CD4-positive, alpha-beta T cell treated with Interleukin-1 beta for 1 hour (primary cell): ENCODE data around the gene ABCA1.
"Not testable (repeated sequence)": the region's sequence is repeated elsewhere in the genome, so short reads cannot be mapped to it uniquely, and the experiment has no call there.

Experiments
- DNase-seq, 2 donors: peaks; one replicate each; pipeline ENCODE4 v3.0.0-alpha.2; 2020 to 2022

Gene ABCA1, protein sequence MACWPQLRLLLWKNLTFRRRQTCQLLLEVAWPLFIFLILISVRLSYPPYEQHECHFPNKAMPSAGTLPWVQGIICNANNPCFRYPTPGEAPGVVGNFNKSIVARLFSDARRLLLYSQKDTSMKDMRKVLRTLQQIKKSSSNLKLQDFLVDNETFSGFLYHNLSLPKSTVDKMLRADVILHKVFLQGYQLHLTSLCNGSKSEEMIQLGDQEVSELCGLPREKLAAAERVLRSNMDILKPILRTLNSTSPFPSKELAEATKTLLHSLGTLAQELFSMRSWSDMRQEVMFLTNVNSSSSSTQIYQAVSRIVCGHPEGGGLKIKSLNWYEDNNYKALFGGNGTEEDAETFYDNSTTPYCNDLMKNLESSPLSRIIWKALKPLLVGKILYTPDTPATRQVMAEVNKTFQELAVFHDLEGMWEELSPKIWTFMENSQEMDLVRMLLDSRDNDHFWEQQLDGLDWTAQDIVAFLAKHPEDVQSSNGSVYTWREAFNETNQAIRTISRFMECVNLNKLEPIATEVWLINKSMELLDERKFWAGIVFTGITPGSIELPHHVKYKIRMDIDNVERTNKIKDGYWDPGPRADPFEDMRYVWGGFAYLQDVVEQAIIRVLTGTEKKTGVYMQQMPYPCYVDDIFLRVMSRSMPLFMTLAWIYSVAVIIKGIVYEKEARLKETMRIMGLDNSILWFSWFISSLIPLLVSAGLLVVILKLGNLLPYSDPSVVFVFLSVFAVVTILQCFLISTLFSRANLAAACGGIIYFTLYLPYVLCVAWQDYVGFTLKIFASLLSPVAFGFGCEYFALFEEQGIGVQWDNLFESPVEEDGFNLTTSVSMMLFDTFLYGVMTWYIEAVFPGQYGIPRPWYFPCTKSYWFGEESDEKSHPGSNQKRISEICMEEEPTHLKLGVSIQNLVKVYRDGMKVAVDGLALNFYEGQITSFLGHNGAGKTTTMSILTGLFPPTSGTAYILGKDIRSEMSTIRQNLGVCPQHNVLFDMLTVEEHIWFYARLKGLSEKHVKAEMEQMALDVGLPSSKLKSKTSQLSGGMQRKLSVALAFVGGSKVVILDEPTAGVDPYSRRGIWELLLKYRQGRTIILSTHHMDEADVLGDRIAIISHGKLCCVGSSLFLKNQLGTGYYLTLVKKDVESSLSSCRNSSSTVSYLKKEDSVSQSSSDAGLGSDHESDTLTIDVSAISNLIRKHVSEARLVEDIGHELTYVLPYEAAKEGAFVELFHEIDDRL (N-terminal part only)

DNA sequence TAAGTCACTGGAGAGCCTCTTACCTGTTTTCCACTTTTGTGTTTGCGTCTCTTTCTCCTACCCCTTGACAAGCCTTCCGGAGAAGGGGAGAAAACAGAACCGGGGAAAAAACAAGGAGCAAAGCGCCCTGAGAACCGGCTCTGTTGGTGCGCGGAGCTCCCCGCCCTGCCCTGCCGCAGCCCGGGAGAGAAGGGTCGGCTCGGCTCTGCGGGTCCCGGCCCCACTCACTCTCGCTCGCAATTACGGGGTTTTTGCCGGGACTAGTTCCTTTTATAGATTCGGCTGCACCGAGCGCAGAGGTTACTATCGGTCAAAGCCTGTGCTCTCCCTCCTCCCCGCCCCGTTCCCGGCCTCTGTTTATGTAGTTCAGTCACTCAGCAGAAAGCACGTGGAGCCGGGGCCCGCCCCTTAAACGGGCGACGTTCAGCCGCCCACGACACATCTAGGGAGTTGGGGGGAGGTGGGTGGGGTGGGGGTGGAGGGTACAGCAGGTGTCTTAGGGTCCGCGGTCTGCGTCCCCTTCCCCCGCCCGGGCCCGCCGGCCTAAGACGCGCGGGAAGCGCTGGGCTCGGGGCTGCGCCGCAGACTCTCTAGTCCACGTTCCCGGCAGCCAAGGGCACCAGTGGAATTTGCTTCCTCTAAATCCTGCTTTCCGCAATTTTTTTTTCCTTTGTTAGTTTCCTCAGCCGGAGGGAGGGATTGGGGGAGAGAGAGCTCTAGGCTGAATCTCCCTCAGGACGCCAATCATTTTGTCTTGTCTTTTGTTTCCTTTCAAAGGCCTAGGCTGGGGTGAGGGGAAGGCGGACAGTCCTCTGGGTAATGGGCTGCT, at the start of gene ABCA1:
Gene ABCA1, minus strand, starts transcription at position 244 of the 829 bp plus-strand sequence. CDS start 24,476 bp downstream, outside the sequence.
- peak; percentile 70 to 89 for DNase-seq

DNA sequence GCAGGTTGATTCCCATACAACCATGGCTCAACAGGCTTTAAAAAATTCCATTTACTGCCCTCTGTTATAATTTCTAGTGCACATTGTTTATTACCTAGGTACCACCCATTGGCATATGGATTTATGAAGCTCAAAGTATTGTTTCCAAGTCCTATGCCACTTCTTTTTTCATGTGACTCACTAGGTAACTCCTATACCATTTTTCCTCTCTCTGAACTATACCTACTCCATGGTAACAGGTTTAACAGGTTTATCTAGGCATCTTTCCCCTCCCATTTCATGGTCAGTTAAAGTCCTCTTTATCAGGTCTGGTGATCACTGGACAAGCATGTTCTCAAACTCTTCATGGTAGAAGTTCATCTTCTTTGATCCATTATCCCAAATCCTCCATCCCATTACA, 49.6 kb upstream of the ABCA1 start:
- DNase-seq: no peak

DNA sequence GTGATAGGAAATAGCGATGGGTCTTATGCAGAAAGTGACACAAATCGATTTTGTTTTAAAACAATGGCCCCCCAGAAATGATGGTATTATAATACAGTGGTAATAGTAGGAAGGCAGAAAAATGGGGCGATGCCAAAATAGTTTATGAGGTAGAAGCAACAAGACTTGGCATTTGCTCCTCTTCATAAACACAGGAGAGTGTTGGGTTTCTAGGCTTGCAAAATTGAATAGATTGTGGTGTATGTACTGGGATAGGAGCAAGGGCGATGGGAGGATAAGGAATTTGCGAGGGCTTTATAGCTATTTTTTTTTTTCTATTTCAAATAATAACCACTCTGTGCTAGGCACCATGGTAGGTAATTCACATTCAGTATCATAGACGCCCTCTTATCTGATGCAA, 49.2 kb upstream of the ABCA1 start:
- no peak for DNase-seq

DNA sequence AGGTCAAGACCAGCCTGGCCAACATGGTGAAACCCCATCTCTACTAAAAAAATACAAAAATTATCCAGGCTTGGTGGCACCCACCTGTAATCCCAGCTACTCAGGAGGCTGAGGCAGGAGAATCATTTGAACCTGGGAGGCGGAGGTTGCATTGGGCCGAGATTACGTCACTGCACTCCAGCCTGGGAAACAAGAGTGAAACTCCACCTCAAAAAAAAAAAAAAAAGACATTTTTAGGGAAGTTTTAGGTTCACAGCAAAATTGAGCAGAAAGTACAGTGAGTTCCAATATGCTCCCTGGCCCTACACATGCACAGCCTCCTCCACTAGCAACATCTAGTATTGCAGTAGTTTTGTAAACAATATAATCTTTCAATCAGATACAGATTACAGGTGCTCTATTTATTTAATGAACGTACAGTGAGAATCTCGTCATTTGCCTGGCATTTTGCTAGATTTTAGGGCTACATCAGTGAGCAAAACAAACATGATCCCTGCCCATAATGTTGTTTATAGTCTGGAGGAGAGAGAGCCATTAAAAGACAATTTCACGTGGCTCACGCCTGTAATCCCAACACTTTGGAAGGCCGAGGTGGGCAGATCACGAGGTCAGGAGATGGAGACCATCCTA, 48.1 kb upstream of the ABCA1 start:
- not testable (repeated sequence) for DNase-seq

DNA sequence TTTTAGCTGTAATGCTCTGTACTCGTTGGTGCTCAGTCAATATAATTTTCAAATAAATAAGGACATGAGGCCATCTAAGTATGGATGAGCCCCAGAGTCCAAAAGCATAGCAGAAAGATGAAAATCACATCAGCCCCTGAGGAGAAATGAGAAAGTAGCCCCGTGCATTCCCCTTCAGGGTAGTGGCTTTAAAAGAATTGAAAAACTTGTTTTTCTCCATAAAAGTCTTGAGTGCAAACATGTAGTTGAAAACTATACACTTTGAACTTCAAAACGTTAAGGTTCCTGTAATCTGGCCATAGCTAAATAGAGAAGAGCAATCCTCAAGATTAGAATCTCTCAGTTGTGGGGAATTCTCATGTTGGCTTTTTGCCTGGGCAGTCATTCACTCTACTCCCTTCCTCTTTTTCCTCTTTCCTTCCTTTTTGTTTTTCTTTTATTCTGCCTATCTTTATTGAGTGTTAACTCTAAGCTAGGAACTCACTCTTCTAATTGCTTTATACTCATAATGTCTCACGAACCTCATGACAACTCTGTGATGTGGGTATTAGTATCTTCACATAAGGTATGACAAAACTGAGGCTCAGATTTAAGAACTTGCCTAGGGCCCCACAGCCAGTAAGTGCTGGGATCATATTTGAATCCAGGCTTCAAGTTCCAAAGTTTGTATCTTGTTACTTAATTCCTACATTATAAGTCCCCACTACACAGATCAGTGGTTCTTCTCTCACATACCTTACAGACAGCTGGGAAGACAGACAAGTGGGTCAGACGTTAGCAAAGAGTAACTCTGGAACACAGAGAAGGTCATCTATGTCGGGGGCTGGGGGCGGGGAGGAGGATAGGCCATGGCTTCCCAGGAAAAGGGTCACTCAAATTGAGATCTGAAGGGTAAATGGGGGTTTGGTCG, 46.4 kb upstream of the ABCA1 start:
- DNase-seq: no peak

DNA sequence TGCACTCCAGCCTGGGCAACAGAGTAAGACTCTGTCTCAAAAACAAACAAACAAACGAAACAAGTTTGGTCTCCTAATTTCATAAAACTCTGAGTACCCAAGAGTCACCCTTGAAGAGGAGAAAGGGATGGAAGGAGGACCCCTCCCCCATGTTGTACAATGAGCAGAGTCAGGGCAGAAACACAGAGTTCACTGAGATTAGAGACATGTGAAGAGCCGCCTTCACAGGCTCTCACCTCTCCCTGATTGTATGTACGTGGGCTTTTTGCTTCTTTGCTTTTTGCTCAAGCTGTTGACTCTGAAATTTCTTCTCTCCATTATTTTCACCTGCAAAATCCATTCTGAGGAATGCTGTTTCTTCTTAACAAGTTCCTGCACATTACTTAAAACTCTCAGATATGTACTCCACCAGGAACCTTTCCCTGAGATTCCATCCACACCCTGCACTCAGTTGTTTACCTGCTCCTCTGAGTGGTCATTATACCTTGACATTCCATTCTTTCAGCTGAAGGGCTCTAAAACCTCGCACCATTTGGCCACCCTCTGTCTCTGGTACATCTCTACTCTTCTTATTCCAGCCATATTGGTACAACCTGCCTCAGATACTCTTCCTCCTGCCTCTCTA, 44.4 kb upstream of the ABCA1 start:
- no peak for DNase-seq

DNA sequence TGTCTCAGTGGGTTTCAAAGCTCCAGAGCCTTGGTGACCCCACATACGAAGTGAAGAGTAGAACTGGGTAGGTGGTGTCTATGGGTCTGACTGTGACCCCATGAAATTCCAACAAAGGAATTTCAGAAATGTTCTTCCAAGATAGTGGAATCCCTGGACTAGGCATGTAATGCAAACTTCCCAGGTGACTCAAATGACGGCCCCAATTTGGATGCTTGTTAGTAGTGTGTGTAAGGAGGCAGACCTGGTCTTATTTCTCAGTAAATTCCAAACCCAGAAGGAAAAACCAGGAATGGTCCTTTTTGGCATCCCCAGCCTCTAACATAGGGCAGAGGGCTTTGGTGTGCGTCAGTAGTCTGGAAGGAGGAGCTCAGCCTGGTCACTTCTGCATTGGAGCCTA, 43.6 kb upstream of the ABCA1 start:
- DNase-seq: no peak

DNA sequence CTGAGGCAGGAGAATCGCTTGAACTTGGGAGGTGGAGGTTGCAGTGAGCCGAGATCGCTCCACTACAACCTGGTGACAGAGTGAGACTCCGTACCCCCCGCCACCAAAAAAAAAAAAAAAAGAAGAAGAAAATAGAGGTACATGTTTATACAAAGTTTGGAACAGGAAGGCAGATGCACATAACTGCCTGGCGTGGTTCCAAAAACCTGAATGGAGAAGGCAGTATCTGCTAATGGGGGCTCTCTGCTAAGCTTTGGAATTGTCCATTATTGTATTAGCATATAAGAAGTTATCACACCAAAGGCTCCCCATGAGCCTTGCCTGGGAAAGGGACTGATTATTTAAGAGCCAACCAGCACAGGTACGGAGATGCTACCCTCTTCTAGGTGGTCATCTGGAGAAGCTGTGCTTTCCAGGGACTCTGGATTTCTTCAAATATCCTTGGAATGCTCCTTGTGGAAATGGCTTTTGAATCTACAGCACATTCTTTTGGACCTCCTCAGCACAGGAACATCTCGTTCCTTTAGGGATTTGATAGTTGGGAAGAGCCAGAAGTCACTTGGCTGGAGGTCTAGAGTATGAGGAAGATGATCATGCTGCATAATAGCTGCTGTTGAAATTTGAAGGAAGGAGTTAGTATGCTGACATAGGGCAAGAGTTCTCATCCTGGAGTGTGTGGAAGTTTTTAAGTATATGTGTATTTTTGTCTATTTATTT, 42.5 kb upstream of the ABCA1 start:
- DNase-seq: no peak

DNA sequence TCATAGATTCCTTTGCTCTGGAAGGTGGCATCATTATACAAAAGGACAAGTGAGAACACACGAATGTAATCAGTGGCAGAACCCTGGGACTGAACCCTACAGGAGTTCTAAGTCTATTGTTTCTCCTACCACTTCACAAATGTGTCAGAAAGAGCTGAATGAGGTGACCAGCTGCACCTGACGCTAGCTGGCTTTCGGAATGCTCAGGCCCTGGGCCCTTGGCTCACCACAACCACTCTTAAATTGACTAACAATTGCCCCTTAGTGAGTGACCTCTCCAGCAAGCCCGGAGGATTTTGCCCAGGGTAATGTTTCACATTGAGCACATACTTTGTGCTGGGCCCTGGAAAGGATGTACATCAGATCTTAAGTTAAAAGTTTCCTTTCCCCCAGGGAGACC, 41.2 kb upstream of the ABCA1 start:
- DNase-seq: no peak

DNA sequence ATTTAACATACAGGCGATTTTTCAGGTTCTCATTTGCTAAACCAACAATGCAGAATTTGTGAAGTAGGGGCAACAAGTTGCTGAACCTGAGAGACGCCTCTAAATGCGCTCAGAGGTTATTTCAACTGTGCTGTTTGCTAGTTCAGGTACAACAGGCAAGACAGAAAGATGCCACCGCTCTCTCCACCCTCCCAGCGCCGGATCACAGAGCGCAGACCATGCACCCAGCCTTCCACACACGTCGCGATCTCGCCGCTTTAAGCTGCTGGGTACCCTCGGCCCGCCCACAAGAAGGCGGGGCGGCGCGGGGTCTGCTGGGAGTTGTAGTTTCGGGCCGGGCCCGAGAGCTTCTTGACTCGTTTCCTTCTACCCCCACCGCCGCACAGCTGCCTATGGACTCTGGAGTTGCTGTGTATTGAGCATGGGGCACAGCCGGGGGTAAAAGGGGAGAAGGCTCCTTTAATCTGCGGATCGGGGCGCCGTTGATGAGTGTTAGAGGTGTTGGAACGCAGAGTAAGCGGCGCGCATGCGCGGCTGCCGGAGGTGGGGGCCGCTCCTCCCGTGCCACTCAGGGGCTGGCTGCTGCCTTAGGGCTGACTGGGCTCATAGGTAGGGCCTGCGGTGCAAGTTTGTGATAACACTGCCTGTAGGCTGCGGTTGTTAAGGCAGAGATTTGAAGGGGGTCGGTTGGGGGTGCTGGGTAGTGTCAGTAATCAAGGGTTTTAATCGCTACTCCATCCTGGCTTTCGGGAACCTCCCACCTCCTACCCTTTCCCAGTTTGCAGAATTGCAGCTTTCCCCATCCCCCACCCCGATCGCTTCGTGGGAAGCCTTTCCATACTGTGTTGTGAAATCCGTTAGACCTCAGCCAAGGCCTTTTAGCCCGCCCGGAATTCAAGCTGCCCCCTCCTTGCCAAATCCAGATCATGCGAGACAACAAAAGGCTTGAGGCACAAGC, 40.3 kb upstream of the ABCA1 start:
- DNase-seq: peak; percentile 88 to 89

DNA sequence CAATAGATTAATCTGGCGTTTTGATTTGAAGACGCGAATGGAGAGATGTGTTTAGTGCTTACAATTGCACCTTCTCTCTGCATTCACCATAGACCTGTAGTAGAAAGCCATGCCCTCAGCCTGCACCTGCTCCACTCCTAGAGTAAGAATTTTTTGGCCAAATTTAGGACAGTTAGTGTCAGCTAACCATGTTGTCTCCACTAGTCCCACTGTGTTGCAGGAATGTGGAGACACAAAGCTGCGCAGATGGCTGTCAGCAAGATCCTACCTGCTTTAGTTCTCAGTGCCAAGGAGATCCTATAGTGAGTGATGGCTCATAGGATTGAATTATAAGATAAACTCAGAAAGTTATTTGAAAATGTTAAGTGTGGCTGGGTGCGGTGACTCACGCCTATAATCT, 35.1 kb upstream of the ABCA1 start:
- no peak for DNase-seq

DNA sequence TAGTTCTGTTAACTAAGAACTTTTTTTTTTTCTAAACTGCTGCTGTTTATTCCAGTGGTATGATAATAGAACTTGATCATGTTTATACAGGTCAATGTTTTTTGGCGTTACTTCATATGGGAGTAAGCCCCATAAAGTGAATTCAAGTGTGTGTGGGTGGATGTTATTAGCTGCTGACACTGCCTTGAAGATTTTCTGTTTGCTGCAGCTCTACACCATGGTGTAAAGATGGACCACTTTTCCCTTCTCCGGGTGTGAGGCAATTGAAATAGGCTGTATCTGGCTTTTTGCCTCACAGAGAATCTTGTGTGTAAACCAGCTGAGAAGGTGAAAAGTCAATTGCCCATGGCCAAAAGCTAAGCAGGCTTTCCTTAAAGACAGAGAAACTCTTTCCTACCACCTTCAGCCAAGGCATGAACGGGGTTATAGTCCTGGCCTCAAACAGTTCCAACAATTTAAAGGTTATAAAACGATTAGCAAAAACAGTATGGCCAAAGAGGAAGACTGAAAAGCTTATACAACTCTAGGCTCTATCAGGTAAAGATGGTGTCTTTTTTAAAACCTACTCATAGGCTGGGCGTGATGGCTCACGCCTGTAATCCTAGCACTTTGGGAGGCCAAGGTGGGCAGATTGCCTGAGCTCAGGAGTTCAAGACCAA, 33.9 kb upstream of the ABCA1 start:
- DNase-seq: no peak

DNA sequence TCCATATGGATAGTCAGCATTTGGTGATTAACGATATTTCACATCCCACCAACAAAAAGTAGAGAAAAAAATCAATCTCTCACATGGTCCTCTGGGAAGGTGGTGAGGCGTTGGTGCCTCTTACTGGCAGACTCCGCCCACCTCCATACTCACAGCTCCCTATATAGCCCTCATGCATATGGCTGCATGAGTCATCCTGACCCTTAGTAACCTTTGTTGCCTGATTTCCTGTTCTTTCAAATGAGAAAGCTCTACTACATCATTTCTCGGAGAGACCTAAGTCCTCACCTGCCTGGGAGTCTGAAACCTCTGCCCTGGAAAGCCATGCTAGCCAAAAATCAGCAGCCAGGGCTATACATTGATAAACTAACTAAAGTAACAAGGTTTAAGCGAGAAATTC, 33.3 kb upstream of the ABCA1 start:
- DNase-seq: peak; percentile 54 to 59

DNA sequence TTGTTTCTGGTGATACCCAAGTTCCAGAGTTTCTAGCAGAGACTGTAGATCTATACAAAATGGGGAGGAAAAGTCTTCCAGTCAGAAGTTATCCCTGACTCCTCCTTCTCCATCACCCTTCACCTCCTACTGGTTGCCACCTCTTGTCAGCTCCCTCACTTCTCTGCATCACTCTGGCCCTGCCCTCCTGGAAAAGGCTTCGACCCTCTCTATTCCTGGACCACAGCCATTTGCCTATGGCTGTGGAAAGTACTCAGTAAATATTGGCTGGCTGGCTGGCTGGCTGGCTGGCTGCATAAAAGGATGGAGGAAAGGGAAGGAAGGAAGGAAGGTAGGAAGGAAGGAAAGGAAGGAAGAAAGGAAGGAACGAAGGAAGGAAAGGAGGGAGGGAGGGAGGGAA, 32.7 kb upstream of the ABCA1 start:
- no peak for DNase-seq

DNA sequence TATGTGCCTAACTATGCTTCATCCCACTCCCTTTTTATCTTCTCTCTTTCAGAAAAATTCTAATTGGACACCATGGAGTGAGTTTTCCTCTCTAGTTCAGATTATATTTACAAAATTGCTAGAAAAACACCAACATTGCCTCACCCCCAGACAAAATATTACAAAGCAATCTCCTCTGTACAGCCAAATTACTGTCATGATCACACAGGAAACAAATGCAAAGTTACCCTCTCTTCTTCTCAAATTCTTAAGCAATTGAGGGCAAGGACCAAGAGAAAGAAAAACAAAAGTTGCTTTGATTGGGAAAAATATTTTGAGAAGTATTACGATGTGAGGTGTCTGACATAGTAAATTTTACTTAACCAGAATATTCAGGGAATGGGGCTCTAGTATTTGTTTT, 30.8 kb upstream of the ABCA1 start:
- no peak for DNase-seq

DNA sequence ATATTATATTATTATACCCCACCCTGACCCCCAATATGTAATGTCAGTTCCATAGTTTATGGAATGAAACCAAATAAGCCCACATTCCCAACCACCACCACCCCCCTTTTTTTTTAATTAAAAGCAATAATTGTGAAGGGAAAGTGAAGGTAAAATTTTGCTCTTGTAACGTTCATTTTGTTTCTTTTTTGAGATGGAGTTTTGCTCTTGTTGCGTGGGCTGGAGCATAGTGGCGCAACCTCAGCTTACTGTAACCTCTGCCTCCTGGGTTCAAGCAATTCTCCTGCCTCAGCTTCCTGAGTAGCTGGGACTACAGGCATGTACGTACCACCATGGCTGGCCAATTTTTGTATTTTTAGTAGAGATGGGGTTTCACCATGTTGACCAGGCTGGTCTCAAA, 30.1 kb upstream of the ABCA1 start:
- DNase-seq: not testable (repeated sequence)

DNA sequence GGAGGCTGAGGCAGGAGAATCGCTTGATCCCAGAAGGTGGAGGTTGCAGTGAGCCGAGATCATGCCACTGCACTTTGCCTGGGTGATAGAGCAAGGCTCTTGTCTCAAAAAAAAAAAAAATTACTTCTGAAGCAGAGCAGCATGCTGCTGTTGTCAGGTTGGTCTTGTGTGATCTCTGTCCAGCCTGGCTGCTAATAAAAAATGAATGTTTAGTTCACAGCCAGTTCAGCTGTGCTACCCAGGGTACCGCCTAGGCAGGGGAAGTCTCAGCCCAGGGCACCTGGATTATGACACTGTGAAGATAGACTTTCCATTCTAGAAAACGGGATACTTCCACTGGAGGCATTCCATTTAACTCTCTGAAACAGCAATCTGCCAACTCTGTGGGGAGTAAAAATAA, 23.5 kb upstream of the ABCA1 start:
- no peak for DNase-seq

DNA sequence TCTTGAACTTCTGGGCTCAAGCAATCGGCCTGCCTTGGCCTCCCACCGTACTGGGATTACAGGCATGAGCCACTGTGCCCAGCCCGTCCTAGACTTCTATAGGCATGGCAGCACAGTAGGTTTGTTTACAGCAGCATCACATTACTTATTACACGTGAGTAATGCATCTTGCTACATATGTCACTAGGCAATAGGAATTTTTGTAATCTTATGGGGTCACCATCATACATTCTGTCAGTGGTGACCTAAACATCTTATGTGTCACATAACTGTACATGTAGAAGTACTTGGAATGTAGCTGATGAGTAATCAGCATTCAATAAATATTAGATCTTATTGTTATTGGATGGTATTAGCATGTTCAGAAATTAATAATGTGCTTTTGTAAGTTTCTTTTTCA, 22.9 kb upstream of the ABCA1 start:
- no peak for DNase-seq
